Fibroblast of mammary gland (primary cell): ENCODE measurements around the gene OR4B1.
A peak's percentile ranks its signal among the peaks of the same experiment; 100 is the strongest.

Experiments used
- DNase-seq: peaks from one replicate; pipeline ENCODE4 v3.0.0-alpha.2; 2010; ENCODE audit warnings: low read depth
- H3K4me3 ChIP-seq: 2 replicates; pipeline ENCODE4 v1.5.1; 2011; ENCODE audit warnings: low read depth, mild to moderate bottlenecking, low read length, moderate library complexity; ENCODE audit not compliant: control insufficient read depth
- TF ChIP-seq, protein P1 (sequence below): conservative IDR thresholded peaks from 2 replicates; pipeline ENCODE4 v1.5.1; 2011; ENCODE audit warnings: low read depth, low read length, inconsistent platforms; ENCODE audit not compliant: control insufficient read depth, insufficient read depth

Gene OR4B1, protein sequence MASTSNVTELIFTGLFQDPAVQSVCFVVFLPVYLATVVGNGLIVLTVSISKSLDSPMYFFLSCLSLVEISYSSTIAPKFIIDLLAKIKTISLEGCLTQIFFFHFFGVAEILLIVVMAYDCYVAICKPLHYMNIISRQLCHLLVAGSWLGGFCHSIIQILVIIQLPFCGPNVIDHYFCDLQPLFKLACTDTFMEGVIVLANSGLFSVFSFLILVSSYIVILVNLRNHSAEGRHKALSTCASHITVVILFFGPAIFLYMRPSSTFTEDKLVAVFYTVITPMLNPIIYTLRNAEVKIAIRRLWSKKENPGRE

GRCh38 chr11:48216510-48216909 lies at the start of gene OR4B1:
Gene OR4B1 (plus strand): TSS chr11:48216810. CDS start chr11:48216810, 0 bp downstream.
- TF ChIP-seq, protein P1, sequence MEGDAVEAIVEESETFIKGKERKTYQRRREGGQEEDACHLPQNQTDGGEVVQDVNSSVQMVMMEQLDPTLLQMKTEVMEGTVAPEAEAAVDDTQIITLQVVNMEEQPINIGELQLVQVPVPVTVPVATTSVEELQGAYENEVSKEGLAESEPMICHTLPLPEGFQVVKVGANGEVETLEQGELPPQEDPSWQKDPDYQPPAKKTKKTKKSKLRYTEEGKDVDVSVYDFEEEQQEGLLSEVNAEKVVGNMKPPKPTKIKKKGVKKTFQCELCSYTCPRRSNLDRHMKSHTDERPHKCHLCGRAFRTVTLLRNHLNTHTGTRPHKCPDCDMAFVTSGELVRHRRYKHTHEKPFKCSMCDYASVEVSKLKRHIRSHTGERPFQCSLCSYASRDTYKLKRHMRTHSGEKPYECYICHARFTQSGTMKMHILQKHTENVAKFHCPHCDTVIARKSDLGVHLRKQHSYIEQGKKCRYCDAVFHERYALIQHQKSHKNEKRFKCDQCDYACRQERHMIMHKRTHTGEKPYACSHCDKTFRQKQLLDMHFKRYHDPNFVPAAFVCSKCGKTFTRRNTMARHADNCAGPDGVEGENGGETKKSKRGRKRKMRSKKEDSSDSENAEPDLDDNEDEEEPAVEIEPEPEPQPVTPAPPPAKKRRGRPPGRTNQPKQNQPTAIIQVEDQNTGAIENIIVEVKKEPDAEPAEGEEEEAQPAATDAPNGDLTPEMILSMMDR: no peak
- DNase-seq: no peak
- no peak within 1 kb of the TSS for H3K4me3 ChIP-seq

- no peak overlapping the region for H3K4me3 ChIP-seq
- peak; percentile 44 for DNase-seq
- TF ChIP-seq, protein P1: no peak
Observed at GRCh38 chr11:48167380-48167779, 49.2 kb upstream of the OR4B1 start.

GRCh38 chr11:48168815-48169214 lies 47.8 kb upstream of the OR4B1 start:
- no peak for DNase-seq
- TF ChIP-seq, protein P1: no peak
- no peak overlapping the region for H3K4me3 ChIP-seq

GRCh38 chr11:48169259-48169658 lies 47.4 kb upstream of the OR4B1 start:
- no peak overlapping the region for H3K4me3 ChIP-seq
- TF ChIP-seq, protein P1: no peak
- DNase-seq: peak; percentile 8

- H3K4me3 ChIP-seq: no peak overlapping the region
- TF ChIP-seq, protein P1: no peak
- peak; percentile 43 for DNase-seq
Observed at GRCh38 chr11:48169717-48170116, 46.9 kb upstream of the OR4B1 start.

GRCh38 chr11:48170241-48171233 lies 46.1 kb upstream of the OR4B1 start:
- peak; percentile 62 for DNase-seq
- H3K4me3 ChIP-seq: no peak overlapping the region
- TF ChIP-seq, protein P1: no peak
